GM12878 (cell line): ENCODE measurements around the gene ADAMTSL3. TPM values are rescaled to one million over a fixed set of nuclear protein-coding genes. Genes with fewer than 3 reads are reported as not detected.
A peak's percentile ranks its signal among the peaks of the same experiment; 100 is the strongest.
"Not testable (repeated sequence)": the region's sequence is repeated elsewhere in the genome, so short reads cannot be mapped to it uniquely, and the experiment has no call there.

Experiments
- ATAC-seq: fragments of 200-7000 bp; cut with Tn5 transposase; 3 replicates; pipeline ENCODE4 v1.9.1; 2020; ENCODE audit warnings: mild to moderate bottlenecking, moderate library complexity
- BruUV-seq: library from RNA; stranded (reverse); fragments of 400-500 nt; replicated peaks from 2 replicates; lab custom pipeline; 2021; lab: Mats Ljungman, UMichigan
- CTCF ChIA-PET: fragments of 300-600 bp; sonication (Branson Sonifier 250); formaldehyde crosslinking; extraction: SDS; loops from one replicate; lab custom pipeline; 2021; ENCODE audit warnings: inconsistent platforms; lab: Yijun Ruan, JAX
- POLR2A ChIA-PET: fragments of 350-600 bp; formaldehyde crosslinking; extraction: SDS; loops from one replicate; lab custom pipeline; 2021; ENCODE audit warnings: inconsistent platforms; lab: Charles Lee
- RAD21 ChIA-PET: fragments of 300-600 bp; sonication (Branson Sonifier 250); formaldehyde crosslinking; loops from one replicate; lab custom pipeline; 2023; ENCODE audit warnings: antibody characterized with exemption; ENCODE audit not compliant: unreplicated experiment; lab: Charles Lee
- SMC1A ChIA-PET: fragments of 300-600 bp; sonication (Branson Sonifier 250); formaldehyde crosslinking; loops from one replicate; lab custom pipeline; 2023; ENCODE audit not compliant: unreplicated experiment, uncharacterized antibody; lab: Charles Lee
- DNase-seq: peaks from one replicate; pipeline ENCODE4 v3.0.0-alpha.2; 2011; ENCODE audit warnings: low read depth, low spot score
- FAIRE-seq: peaks from 3 replicates; lab custom pipeline; 2011; peaks lifted over from hg19 to GRCh38; lab: Jason Lieb, UNC
- H2AFZ ChIP-seq: 2 replicates; pipeline ENCODE4 v1.6.0; 2011; ENCODE audit warnings: low read depth, low read length, control low read depth; ENCODE audit not compliant: control insufficient read depth
- H3K27ac ChIP-seq: 2 replicates; pipeline ENCODE4 v1.5.1; 2011; ENCODE audit warnings: control low read depth; ENCODE audit not compliant: control insufficient read depth, insufficient read depth
- H3K27me3 ChIP-seq, 2 experiments: replicated peaks in 1 of 2; 2 replicates each; pipeline versions ENCODE4 v1.6.0 to v1.6.1; 2011; ENCODE audit warnings: low read length in 1 of 2; ENCODE audit not compliant: control insufficient read depth in 2 of 2, insufficient read depth in 2 of 2
- H3K36me3 ChIP-seq, 2 experiments: 2 replicates each; pipeline ENCODE4 v1.5.1; 2011; ENCODE audit warnings: low read length in 1 of 2; ENCODE audit not compliant: control insufficient read depth in 2 of 2, insufficient read depth in 2 of 2
- H3K4me1 ChIP-seq: 2 replicates; pipeline ENCODE4 v1.6.1; 2011; ENCODE audit warnings: mild to moderate bottlenecking, low read length, moderate library complexity, mixed read lengths; ENCODE audit not compliant: control insufficient read depth, insufficient read depth
- H3K4me2 ChIP-seq: 2 replicates; pipeline ENCODE4 v1.6.0; 2011; ENCODE audit warnings: control low read depth; ENCODE audit not compliant: control insufficient read depth, insufficient read depth
- H3K4me3 ChIP-seq: fragments of 200-600 bp; sonication (generic); 2 replicates; pipeline ENCODE4 v1.5.1; 2016
- H3K79me2 ChIP-seq: 2 replicates; pipeline ENCODE4 v1.6.0; 2011; ENCODE audit warnings: low read length; ENCODE audit not compliant: control insufficient read depth, insufficient read depth
- H3K9ac ChIP-seq: 2 replicates; pipeline ENCODE4 v1.8.0; 2011; ENCODE audit warnings: low read length, control low read depth, mixed read lengths; ENCODE audit not compliant: control insufficient read depth, insufficient read depth
- H3K9me3 ChIP-seq: replicated peaks from 3 replicates; pipeline ENCODE4 v1.5.1; 2011; ENCODE audit warnings: mild to moderate bottlenecking, low read length; ENCODE audit not compliant: control insufficient read depth, insufficient read depth
- H4K20me1 ChIP-seq: 2 replicates; pipeline ENCODE4 v1.6.0; 2011; ENCODE audit not compliant: control insufficient read depth, insufficient read depth
- CHD1 ChIP-seq: IDR thresholded peaks from 2 replicates; pipeline ENCODE4 v1.6.1; 2012; ENCODE audit warnings: low read depth, low read length, improper control_type of control experiment
- HSF1 ChIP-seq: fragments of 150-350 bp; IDR thresholded peaks from 2 replicates; pipeline ENCODE4 v1.6.1; 2014; ENCODE audit warnings: mild to moderate bottlenecking, low read depth, low read length
- NFYA ChIP-seq: IDR thresholded peaks from 2 replicates; pipeline ENCODE4 v1.6.1; 2011; ENCODE audit warnings: low read depth, mild to moderate bottlenecking, low read length, improper control_type of control experiment, borderline replicate concordance
- NKRF ChIP-seq: fragments of 450-650 bp; conservative IDR thresholded peaks from 2 replicates; pipeline ENCODE4 v1.6.1; 2017; ENCODE audit warnings: mild to moderate bottlenecking, moderate library complexity
- ZSCAN29 ChIP-seq: fragments of 450-650 bp; IDR thresholded peaks from 2 replicates; pipeline ENCODE4 v1.6.1; 2017; ENCODE audit warnings: mild to moderate bottlenecking, moderate library complexity
- WGBS: methylation state at CpG from one replicate; pipeline ENCODE4 v1.1.6; 2016; ENCODE audit warnings: low lambda C conversion rate; ENCODE audit not compliant: insufficient replicate concordance, insufficient coverage; ENCODE audit errors: missing lambda C conversion rate; 5-methylcytosine and 5-hydroxymethylcytosine counted together
- in situ Hi-C: fragments of 300-500 bp; cut with MboI; formaldehyde crosslinking; loops from 9 replicates; pipeline ENCODE4 v1.14.3; 2018; ENCODE audit warnings: mixed read lengths
- intact Hi-C: fragments of 100-400 bp; cut with micrococcal nuclease; formaldehyde crosslinking; loops from one replicate; pipeline ENCODE4 v1.14.2; 2022; ENCODE audit not compliant: unreplicated experiment
- polyA plus RNA-seq, 11 experiments: library from polyadenylated mRNA; depleted of rRNA in 4 of 11; unstranded in 6 of 11; stranded (reverse) in 5 of 11; fragments of >200 nt; fragmentation: Nextera tagmentation in 4 of 11; fragmentation: Illumina TruSeq in 1 of 11; extraction: Ambion mirVana in 4 of 11; extraction: Trizol in 1 of 11; gene quantifications; 1 replicate in 1 of 11; 2 replicates in 10 of 11; pipeline versions ENCODE4 v1.2.1 to v1.2.3, GENCODE V29; 2011 to 2016; ENCODE audit warnings: inconsistent platforms in 2 of 11, missing spikeins in 2 of 11, low read depth in 1 of 11
- total RNA-seq, 4 experiments: library from RNA; depleted of rRNA in 3 of 4; stranded (reverse); fragments of >200 nt in 3 of 4; fragmentation: Illumina TruSeq in 1 of 4; extraction: Trizol in 1 of 4; gene quantifications; 2 replicates each; pipeline versions ENCODE4 v1.2.1 to v1.2.3, GENCODE V29; 2013 to 2021
- TF ChIP-seq, protein P1 (sequence below): fragments of 450-650 bp; IDR thresholded peaks from 2 replicates; pipeline ENCODE4 v1.6.1; 2017; ENCODE audit warnings: mild to moderate bottlenecking, moderate library complexity

The ADAMTSL3 gene
- total and polyA plus RNA-seq, 10 of the 15 experiments (the other 5 are each of a cell fraction or from before 2014, with no cell fraction given), result 0.01 to 0.28 (median 0.13) TPM

DNA sequence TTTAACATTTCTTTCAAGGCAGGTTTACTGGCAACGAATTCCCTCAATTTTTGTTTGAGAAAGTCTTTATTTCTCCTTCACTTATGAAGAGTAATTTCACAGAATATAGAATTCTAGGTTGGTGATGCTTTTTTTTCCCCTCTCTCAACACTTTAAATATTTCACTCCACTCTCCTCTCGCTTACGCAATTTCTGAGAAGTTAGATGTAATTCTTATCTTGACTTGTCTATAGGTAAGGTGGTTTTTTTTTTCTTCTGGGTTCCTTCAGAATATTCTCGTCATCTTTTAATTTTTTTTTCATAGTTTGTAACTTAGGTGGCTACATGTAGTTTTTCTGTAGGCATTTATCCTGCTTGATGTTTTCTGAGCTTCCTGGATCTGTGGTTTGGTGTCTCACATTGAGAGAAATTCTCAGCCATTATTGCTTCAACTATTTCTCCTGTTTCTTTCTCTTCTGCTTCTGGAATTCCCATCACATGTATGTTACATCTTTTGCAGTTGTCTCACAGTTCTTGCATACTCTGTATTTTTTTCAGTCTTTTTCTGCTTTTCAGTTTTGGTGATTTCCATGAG lies 392.2 kb downstream of the ADAMTSL3 start:
- in situ Hi-C loops, result no loop called here
- Histone ChIP-seq H3K27me3 (no peaks in the 10 kb centered on the region), H3K9me3 (no peaks in the 10 kb centered on the region; the same call in 2 of the 3 replicates), H3K4me1 (no peaks in the 10 kb centered on the region), H3K4me3 (no peak overlapping the region), H3K36me3 (no peaks in the 10 kb centered on the region), H3K9ac (no peak overlapping the region), H4K20me1 (no peaks in the 10 kb centered on the region), H2AFZ (no peak overlapping the region), H3K4me2 (no peak overlapping the region), H3K27ac (no peak overlapping the region), H3K79me2 (no peaks in the 10 kb centered on the region)
- ChIA-PET POLR2A (no interaction called here), SMC1A (no interaction called here), CTCF (no interaction called here), RAD21 (no interaction called here)
- DNase-seq, result no peak
- WGBS, result 58% methylated on average over 4 of the region's 4 CpGs
- ATAC-seq, result no peak
- intact Hi-C loops, result no loop called here
- BruUV-seq, result no TSS peak
- TF ChIP-seq NKRF, result no peak
- no peak for TF ChIP-seq CHD1
- TF ChIP-seq ZSCAN29, result no peak
- TF ChIP-seq, protein P1, sequence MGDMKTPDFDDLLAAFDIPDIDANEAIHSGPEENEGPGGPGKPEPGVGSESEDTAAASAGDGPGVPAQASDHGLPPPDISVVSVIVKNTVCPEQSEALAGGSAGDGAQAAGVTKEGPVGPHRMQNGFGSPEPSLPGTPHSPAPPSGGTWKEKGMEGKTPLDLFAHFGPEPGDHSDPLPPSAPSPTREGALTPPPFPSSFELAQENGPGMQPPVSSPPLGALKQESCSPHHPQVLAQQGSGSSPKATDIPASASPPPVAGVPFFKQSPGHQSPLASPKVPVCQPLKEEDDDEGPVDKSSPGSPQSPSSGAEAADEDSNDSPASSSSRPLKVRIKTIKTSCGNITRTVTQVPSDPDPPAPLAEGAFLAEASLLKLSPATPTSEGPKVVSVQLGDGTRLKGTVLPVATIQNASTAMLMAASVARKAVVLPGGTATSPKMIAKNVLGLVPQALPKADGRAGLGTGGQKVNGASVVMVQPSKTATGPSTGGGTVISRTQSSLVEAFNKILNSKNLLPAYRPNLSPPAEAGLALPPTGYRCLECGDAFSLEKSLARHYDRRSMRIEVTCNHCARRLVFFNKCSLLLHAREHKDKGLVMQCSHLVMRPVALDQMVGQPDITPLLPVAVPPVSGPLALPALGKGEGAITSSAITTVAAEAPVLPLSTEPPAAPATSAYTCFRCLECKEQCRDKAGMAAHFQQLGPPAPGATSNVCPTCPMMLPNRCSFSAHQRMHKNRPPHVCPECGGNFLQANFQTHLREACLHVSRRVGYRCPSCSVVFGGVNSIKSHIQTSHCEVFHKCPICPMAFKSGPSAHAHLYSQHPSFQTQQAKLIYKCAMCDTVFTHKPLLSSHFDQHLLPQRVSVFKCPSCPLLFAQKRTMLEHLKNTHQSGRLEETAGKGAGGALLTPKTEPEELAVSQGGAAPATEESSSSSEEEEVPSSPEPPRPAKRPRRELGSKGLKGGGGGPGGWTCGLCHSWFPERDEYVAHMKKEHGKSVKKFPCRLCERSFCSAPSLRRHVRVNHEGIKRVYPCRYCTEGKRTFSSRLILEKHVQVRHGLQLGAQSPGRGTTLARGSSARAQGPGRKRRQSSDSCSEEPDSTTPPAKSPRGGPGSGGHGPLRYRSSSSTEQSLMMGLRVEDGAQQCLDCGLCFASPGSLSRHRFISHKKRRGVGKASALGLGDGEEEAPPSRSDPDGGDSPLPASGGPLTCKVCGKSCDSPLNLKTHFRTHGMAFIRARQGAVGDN, result no peak
- TF ChIP-seq HSF1, result no peak
- no peak for TF ChIP-seq NFYA
- no peak for FAIRE-seq

DNA sequence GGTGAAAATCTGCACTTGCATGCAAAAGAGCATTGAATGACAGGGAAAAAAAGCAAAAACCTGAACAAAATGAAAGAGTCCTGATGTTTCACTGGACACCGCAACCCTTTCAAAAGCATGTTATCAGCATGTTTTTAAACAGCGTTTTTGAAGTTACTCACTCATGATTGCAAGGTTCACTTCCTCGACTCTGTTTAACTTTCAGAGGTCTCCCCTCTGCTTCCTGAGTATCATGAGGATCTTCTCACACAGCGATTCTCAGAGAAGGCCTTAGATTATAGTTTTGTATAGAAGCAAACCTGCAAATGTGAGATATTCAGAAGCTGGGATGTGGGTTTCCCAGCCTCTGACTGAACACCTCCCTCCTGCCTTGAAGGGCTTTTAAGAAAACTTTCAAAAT lies 395.6 kb downstream of the ADAMTSL3 start:
- H3K4me2 ChIP-seq, RAD21 ChIA-PET, CTCF ChIA-PET, H2AFZ ChIP-seq, H3K79me2 ChIP-seq, H3K27me3 ChIP-seq, H3K36me3 ChIP-seq, BruUV-seq, in situ Hi-C loops, H3K9me3 ChIP-seq, H3K27ac ChIP-seq, H4K20me1 ChIP-seq, SMC1A ChIA-PET, H3K9ac ChIP-seq, POLR2A ChIA-PET, H3K4me3 ChIP-seq, intact Hi-C loops, H3K4me1 ChIP-seq: not testable (repeated sequence)
- ATAC-seq, result peak; percentile 74
- FAIRE-seq, result peak; percentile 93
- peak; percentile 32 for DNase-seq
- 54% methylated on average over 4 of the region's 4 CpGs for WGBS
